ENCODE results near the gene IKZF4. TPM values are rescaled to one million over a fixed set of nuclear protein-coding genes. Genes with fewer than 3 reads are reported as not detected.

The IKZF4 gene
- total and polyA plus RNA-seq, 2 experiments from 2014 or later, result 4.6 to 9.0 TPM

DNA sequence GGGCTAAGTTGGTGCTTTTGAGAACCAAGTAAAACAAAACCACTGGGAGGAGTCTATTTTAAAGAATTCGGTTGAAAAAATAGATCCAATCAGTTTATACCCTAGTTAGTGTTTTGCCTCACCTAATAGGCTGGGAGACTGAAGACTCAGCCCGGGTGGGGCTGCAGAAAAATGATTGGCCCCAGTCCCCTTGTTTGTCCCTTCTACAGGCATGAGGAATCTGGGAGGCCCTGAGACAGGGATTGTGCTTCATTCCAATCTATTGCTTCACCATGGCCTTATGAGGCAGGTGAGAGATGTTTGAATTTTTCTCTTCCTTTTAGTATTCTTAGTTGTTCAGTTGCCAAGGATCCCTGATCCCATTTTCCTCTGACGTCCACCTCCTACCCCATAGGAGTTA is 48.8 kb upstream of the IKZF4 start (continued):
- TF ChIP-seq, protein P1, sequence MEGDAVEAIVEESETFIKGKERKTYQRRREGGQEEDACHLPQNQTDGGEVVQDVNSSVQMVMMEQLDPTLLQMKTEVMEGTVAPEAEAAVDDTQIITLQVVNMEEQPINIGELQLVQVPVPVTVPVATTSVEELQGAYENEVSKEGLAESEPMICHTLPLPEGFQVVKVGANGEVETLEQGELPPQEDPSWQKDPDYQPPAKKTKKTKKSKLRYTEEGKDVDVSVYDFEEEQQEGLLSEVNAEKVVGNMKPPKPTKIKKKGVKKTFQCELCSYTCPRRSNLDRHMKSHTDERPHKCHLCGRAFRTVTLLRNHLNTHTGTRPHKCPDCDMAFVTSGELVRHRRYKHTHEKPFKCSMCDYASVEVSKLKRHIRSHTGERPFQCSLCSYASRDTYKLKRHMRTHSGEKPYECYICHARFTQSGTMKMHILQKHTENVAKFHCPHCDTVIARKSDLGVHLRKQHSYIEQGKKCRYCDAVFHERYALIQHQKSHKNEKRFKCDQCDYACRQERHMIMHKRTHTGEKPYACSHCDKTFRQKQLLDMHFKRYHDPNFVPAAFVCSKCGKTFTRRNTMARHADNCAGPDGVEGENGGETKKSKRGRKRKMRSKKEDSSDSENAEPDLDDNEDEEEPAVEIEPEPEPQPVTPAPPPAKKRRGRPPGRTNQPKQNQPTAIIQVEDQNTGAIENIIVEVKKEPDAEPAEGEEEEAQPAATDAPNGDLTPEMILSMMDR (conservative IDR thresholded peaks at IDR 0.05; ENCODE audit: low read depth in 2 of 2), result no peak

DNA sequence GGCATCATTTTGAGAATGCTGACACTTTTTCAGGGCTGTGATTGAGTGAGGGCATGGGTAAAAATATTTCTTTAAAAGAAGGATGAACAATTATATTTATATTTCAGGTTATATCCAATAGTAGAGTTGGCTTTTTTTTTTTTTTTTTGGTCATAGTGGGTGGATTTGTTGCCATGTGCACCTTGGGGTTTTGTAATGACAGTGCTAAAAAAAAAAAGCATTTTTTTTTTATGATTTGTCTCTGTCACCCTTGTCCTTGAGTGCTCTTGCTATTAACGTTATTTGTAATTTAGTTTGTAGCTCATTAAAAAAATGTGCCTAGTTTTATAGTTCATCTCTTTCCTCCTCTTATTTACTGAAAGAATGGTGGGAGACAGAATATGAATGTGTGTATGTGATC is 48.4 kb upstream of the IKZF4 start:
- H3K4me3 Mint-ChIP-seq, result no peak overlapping the region
- no peaks in the 10 kb centered on the region for H3K9me3 Mint-ChIP-seq
- H3K27ac Mint-ChIP-seq, result peak overlapping the region; percentile 47; the same call in 1 of the 2 replicates
- Histone ChIP-seq H3K4me2 (peak overlapping the region; percentile 69), H3K4me3 (peak overlapping the region; percentile 47), H3K79me2 (replicated peaks; ENCODE audit: insufficient read depth) (peaks cover 45% of the 10 kb centered on the region), H3K27me3 (ENCODE audit: insufficient read depth) (no peaks in the 10 kb centered on the region), H3K9me2 (ENCODE audit: insufficient read depth) (no peaks in the 10 kb centered on the region), H3K4me1 (ENCODE audit: insufficient read depth) (peaks cover 12% of the 10 kb centered on the region), H2AFZ (no peak overlapping the region), H4K20me1 (replicated peaks; ENCODE audit: insufficient read depth) (peaks cover 10% of the 10 kb centered on the region; the same call in 1 of the 2 replicates), H3K36me3 (ENCODE audit: insufficient read depth) (0 out of 2 replicates have a peak, but pooled peaks cover 9% of the 10 kb centered on the region), H3F3A (replicated peaks; ENCODE audit: low read depth) (no peaks in the 10 kb centered on the region; the same call in 1 of the 2 replicates), H3K27ac (ENCODE audit: low read depth) (peak overlapping the region; percentile 82)
- peaks cover 1% of the 10 kb centered on the region for H3K27me3 Mint-ChIP-seq (ENCODE audit: insufficient read depth, low read depth, poor library complexity)
- no peak for ATAC-seq
- DNase-seq (ENCODE audit: low spot score), result no peak
- H3K4me1 Mint-ChIP-seq, result peaks cover 16% of the 10 kb centered on the region
- peaks cover 32% of the 10 kb centered on the region for H3K36me3 Mint-ChIP-seq (ENCODE audit: low read depth)
- no peak for TF ChIP-seq STAT1 (IDR thresholded peaks at IDR 0.05; ENCODE audit: unreplicated experiment)
- no peak for TF ChIP-seq ZNF331 (CRISPR knock-in tag; IDR thresholded peaks at IDR 0.05; ENCODE audit: low read depth)
- TF ChIP-seq NANOG (IDR thresholded peaks at IDR 0.05; ENCODE audit: borderline replicate concordance), result no peak
- TF ChIP-seq POLR2AphosphoS5 (IDR thresholded peaks at IDR 0.05; ENCODE audit: low read depth), result no peak
- TF ChIP-seq, protein P2, sequence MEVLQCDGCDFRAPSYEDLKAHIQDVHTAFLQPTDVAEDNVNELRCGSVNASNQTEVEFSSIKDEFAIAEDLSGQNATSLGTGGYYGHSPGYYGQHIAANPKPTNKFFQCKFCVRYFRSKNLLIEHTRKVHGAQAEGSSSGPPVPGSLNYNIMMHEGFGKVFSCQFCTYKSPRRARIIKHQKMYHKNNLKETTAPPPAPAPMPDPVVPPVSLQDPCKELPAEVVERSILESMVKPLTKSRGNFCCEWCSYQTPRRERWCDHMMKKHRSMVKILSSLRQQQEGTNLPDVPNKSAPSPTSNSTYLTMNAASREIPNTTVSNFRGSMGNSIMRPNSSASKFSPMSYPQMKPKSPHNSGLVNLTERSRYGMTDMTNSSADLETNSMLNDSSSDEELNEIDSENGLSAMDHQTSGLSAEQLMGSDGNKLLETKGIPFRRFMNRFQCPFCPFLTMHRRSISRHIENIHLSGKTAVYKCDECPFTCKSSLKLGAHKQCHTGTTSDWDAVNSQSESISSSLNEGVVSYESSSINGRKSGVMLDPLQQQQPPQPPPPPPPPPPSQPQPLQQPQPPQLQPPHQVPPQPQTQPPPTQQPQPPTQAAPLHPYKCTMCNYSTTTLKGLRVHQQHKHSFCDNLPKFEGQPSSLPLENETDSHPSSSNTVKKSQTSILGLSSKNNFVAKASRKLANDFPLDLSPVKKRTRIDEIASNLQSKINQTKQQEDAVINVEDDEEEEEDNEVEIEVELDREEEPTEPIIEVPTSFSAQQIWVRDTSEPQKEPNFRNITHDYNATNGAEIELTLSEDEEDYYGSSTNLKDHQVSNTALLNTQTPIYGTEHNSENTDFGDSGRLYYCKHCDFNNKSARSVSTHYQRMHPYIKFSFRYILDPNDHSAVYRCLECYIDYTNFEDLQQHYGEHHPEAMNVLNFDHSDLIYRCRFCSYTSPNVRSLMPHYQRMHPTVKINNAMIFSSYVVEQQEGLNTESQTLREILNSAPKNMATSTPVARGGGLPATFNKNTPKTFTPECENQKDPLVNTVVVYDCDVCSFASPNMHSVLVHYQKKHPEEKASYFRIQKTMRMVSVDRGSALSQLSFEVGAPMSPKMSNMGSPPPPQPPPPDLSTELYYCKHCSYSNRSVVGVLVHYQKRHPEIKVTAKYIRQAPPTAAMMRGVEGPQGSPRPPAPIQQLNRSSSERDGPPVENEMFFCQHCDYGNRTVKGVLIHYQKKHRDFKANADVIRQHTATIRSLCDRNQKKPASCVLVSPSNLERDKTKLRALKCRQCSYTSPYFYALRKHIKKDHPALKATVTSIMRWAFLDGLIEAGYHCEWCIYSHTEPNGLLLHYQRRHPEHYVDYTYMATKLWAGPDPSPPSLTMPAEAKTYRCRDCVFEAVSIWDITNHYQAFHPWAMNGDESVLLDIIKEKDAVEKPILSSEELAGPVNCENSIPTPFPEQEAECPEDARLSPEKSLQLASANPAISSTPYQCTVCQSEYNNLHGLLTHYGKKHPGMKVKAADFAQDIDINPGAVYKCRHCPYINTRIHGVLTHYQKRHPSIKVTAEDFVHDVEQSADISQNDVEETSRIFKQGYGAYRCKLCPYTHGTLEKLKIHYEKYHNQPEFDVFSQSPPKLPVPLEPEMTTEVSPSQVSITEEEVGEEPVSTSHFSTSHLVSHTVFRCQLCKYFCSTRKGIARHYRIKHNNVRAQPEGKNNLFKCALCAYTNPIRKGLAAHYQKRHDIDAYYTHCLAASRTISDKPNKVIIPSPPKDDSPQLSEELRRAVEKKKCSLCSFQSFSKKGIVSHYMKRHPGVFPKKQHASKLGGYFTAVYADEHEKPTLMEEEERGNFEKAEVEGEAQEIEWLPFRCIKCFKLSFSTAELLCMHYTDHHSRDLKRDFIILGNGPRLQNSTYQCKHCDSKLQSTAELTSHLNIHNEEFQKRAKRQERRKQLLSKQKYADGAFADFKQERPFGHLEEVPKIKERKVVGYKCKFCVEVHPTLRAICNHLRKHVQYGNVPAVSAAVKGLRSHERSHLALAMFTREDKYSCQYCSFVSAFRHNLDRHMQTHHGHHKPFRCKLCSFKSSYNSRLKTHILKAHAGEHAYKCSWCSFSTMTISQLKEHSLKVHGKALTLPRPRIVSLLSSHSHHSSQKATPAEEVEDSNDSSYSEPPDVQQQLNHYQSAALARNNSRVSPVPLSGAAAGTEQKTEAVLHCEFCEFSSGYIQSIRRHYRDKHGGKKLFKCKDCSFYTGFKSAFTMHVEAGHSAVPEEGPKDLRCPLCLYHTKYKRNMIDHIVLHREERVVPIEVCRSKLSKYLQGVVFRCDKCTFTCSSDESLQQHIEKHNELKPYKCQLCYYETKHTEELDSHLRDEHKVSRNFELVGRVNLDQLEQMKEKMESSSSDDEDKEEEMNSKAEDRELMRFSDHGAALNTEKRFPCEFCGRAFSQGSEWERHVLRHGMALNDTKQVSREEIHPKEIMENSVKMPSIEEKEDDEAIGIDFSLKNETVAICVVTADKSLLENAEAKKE (CRISPR knock-in tag; IDR thresholded peaks at IDR 0.05), result no peak
- TF ChIP-seq, protein P3, sequence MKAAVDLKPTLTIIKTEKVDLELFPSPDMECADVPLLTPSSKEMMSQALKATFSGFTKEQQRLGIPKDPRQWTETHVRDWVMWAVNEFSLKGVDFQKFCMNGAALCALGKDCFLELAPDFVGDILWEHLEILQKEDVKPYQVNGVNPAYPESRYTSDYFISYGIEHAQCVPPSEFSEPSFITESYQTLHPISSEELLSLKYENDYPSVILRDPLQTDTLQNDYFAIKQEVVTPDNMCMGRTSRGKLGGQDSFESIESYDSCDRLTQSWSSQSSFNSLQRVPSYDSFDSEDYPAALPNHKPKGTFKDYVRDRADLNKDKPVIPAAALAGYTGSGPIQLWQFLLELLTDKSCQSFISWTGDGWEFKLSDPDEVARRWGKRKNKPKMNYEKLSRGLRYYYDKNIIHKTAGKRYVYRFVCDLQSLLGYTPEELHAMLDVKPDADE (IDR thresholded peaks at IDR 0.05), result no peak
- TF ChIP-seq, protein P1 (conservative IDR thresholded peaks at IDR 0.05; ENCODE audit: low read depth in 2 of 2), result no peak
- no peak for TF ChIP-seq REST (IDR thresholded peaks at IDR 0.05; ENCODE audit: unreplicated experiment)
- no peak for TF ChIP-seq CREB1 (CRISPR knock-in tag; IDR thresholded peaks at IDR 0.05; ENCODE audit: low read depth)
- TF ChIP-seq JUNB (IDR thresholded peaks at IDR 0.05; ENCODE audit: unreplicated experiment), result no peak
